ENCODE data around the gene KHDRBS1.
"Not testable (repeated sequence)": the region's sequence is repeated elsewhere in the genome, so short reads cannot be mapped to it uniquely, and the experiment has no call there.

Gene KHDRBS1

GRCh38 chr1:32062867-32063230 is 49.2 kb downstream of the KHDRBS1 start:
- DNase-seq (ENCODE audit: insufficient read length, low spot score) (no peak), FAIRE-seq (no peak)

GRCh38 chr1:32063261-32063681 is 49.6 kb downstream of the KHDRBS1 start:
- FAIRE-seq (no peak), DNase-seq (ENCODE audit: insufficient read length, low spot score) (peak; percentile 58)

GRCh38 chr1:32065613-32066488 is 52.2 kb downstream of the KHDRBS1 start:
- FAIRE-seq; DNase-seq (ENCODE audit: insufficient read length, low spot score): not testable (repeated sequence)

- FAIRE-seq: no peak
- DNase-seq (ENCODE audit: insufficient read length, low spot score): peak; percentile 41
Measured at GRCh38 chr1:32066489-32066873, 52.8 kb downstream of the KHDRBS1 start.

GRCh38 chr1:32068957-32069588 is 55.4 kb downstream of the KHDRBS1 start:
- no peak for DNase-seq (ENCODE audit: insufficient read length, low spot score)
- FAIRE-seq: no peak

GRCh38 chr1:32071758-32072621 is 58.3 kb downstream of the KHDRBS1 start:
- DNase-seq (ENCODE audit: insufficient read length, low spot score) (no peak), FAIRE-seq (no peak)

GRCh38 chr1:32072622-32073298 is 59.1 kb downstream of the KHDRBS1 start, which contains the start of gene TMEM39B:
TMEM39B (plus strand) TSS chr1:32072939; CDS start chr1:32073048, 109 bp downstream.
- DNase-seq (ENCODE audit: insufficient read length, low spot score): peak; percentile 87
- peak; percentile 31 for FAIRE-seq

- FAIRE-seq: no peak
- no peak for DNase-seq (ENCODE audit: insufficient read length, low spot score)
Measured at GRCh38 chr1:32073299-32074229, 59.9 kb downstream of the KHDRBS1 start.

- FAIRE-seq: no peak
- DNase-seq (ENCODE audit: insufficient read length, low spot score): no peak
Measured at GRCh38 chr1:32074841-32075240, 61.2 kb downstream of the KHDRBS1 start.

GRCh38 chr1:32077451-32077850 is 63.8 kb downstream of the KHDRBS1 start:
- no peak for FAIRE-seq
- DNase-seq (ENCODE audit: insufficient read length, low spot score): no peak

- no peak for FAIRE-seq
- DNase-seq (ENCODE audit: insufficient read length, low spot score): no peak
Measured at GRCh38 chr1:32082022-32082421, 68.4 kb downstream of the KHDRBS1 start.

GRCh38 chr1:32086381-32086780 is 72.7 kb downstream of the KHDRBS1 start:
- not testable (repeated sequence) for DNase-seq (ENCODE audit: insufficient read length, low spot score); FAIRE-seq

- no peak for FAIRE-seq
- DNase-seq (ENCODE audit: insufficient read length, low spot score): no peak
Measured at GRCh38 chr1:32091176-32091575, 77.5 kb downstream of the KHDRBS1 start.

GRCh38 chr1:32091591-32091990 is 77.9 kb downstream of the KHDRBS1 start:
- DNase-seq (ENCODE audit: insufficient read length, low spot score) (no peak), FAIRE-seq (no peak)

Measured in HTR-8/SVneo (cell line).